SK-N-SH treated with all-trans-retinoic acid at 6 μM for 48 hours (cell line): ENCODE results near the gene ZNF423.

Experiments used
- ATAC-seq: fragments of 200-7000 bp; cut with Tn5 transposase; 3 replicates; pipeline ENCODE4 v1.9.1; 2020; ENCODE audit warnings: mild to moderate bottlenecking, moderate library complexity
- ARNTL ChIP-seq: fragments of 450-650 bp; formaldehyde crosslinking; IDR thresholded peaks from 2 replicates; pipeline ENCODE4 v1.5.0; 2020; ENCODE audit warnings: low read depth, mild to moderate bottlenecking, moderate library complexity, borderline replicate concordance
- BACH2 ChIP-seq: fragments of 250-450 bp; sonication (Bioruptor Pico); IDR thresholded peaks from 2 replicates; pipeline ENCODE4 v1.9.0; 2021; ENCODE audit warnings: mild to moderate bottlenecking, borderline replicate concordance
- CSDC2 ChIP-seq: fragments of 250-450 bp; sonication (Bioruptor Pico); IDR thresholded peaks from 2 replicates; pipeline ENCODE4 v1.5.0; 2020; ENCODE audit warnings: mild to moderate bottlenecking, moderate library complexity
- ESRRG ChIP-seq: fragments of 250-450 bp; sonication (Bioruptor Pico); IDR thresholded peaks from 2 replicates; pipeline ENCODE4 v1.6.1; 2021; ENCODE audit warnings: mild to moderate bottlenecking
- GLIS3 ChIP-seq: fragments of 250-450 bp; sonication (Bioruptor Pico); IDR thresholded peaks from 2 replicates; pipeline ENCODE4 v1.5.0; 2020; ENCODE audit warnings: mild to moderate bottlenecking, moderate library complexity
- ISL1 ChIP-seq: fragments of 250-450 bp; sonication (Bioruptor Pico); IDR thresholded peaks from 2 replicates; pipeline ENCODE4 v2.1.2; 2022; ENCODE audit warnings: mild to moderate bottlenecking, moderate library complexity
- OSR1 ChIP-seq: fragments of 250-450 bp; sonication (Bioruptor Pico); IDR thresholded peaks from 2 replicates; pipeline ENCODE4 v1.8.0; 2022; ENCODE audit warnings: moderate library complexity, mild to moderate bottlenecking, inconsistent platforms
- PPARA ChIP-seq: fragments of 250-450 bp; sonication (Bioruptor Pico); IDR thresholded peaks from 2 replicates; pipeline ENCODE4 v1.5.0; 2020; ENCODE audit warnings: mild to moderate bottlenecking, borderline replicate concordance
- RARB ChIP-seq: fragments of 250-450 bp; sonication (Bioruptor Pico); IDR thresholded peaks from 2 replicates; pipeline ENCODE4 v1.8.0; 2021; ENCODE audit warnings: mild to moderate bottlenecking, moderate library complexity
- SNAI2 ChIP-seq: fragments of 250-450 bp; sonication (Bioruptor Pico); IDR thresholded peaks from 2 replicates; pipeline ENCODE4 v1.5.0; 2020; ENCODE audit warnings: mild to moderate bottlenecking, moderate library complexity
- TCF4 ChIP-seq: fragments of 250-450 bp; sonication (Bioruptor Pico); IDR thresholded peaks from 2 replicates; pipeline ENCODE4 v1.8.0; 2021; ENCODE audit warnings: mild to moderate bottlenecking, moderate library complexity, borderline replicate concordance
- TOX ChIP-seq: fragments of 250-450 bp; sonication (Bioruptor Pico); IDR thresholded peaks from 2 replicates; pipeline ENCODE4 v1.8.0; 2021; ENCODE audit warnings: mild to moderate bottlenecking, moderate library complexity, borderline replicate concordance
- ZFP3 ChIP-seq: fragments of 250-450 bp; sonication (Bioruptor Pico); IDR thresholded peaks from 2 replicates; pipeline ENCODE4 v1.5.0; 2020; ENCODE audit warnings: mild to moderate bottlenecking, moderate library complexity
- ZNF565 ChIP-seq: fragments of 450-650 bp; formaldehyde crosslinking; conservative IDR thresholded peaks from 2 replicates; pipeline ENCODE4 v1.5.0; 2020; ENCODE audit warnings: low read depth, mild to moderate bottlenecking, moderate library complexity
- ZNF70 ChIP-seq: fragments of 450-650 bp; formaldehyde crosslinking; IDR thresholded peaks from 2 replicates; pipeline ENCODE4 v1.5.0; 2020; ENCODE audit warnings: mild to moderate bottlenecking, moderate library complexity
- ZNF8 ChIP-seq: fragments of 450-650 bp; formaldehyde crosslinking; IDR thresholded peaks from 2 replicates; pipeline ENCODE4 v1.5.0; 2020; ENCODE audit warnings: mild to moderate bottlenecking, moderate library complexity
- TF ChIP-seq, protein P1 (sequence below): fragments of 250-450 bp; sonication (Bioruptor Pico); IDR thresholded peaks from 2 replicates; pipeline ENCODE4 v1.8.0; 2020; ENCODE audit warnings: mild to moderate bottlenecking, moderate library complexity, borderline replicate concordance
- TF ChIP-seq, protein P2 (sequence below): fragments of 250-450 bp; sonication (Bioruptor Pico); IDR thresholded peaks from 2 replicates; pipeline ENCODE4 v1.8.0; 2021; ENCODE audit warnings: low read depth, mild to moderate bottlenecking, moderate library complexity, borderline replicate concordance
- TF ChIP-seq, protein P3 (sequence below): fragments of 250-450 bp; sonication (Bioruptor Pico); IDR thresholded peaks from 2 replicates; pipeline ENCODE4 v1.5.1; 2020; ENCODE audit warnings: low read depth, mild to moderate bottlenecking, moderate library complexity
- TF ChIP-seq, protein P4 (sequence below): fragments of 250-450 bp; sonication (Bioruptor Pico); IDR thresholded peaks from 2 replicates; pipeline ENCODE4 v1.5.0; 2020; ENCODE audit warnings: mild to moderate bottlenecking, moderate library complexity
- TF ChIP-seq, protein P5 (sequence below): fragments of 250-450 bp; sonication (Bioruptor Pico); IDR thresholded peaks from 2 replicates; pipeline ENCODE4 v1.5.1; 2021; ENCODE audit warnings: mild to moderate bottlenecking, moderate library complexity

ZNF423 gene

DNA sequence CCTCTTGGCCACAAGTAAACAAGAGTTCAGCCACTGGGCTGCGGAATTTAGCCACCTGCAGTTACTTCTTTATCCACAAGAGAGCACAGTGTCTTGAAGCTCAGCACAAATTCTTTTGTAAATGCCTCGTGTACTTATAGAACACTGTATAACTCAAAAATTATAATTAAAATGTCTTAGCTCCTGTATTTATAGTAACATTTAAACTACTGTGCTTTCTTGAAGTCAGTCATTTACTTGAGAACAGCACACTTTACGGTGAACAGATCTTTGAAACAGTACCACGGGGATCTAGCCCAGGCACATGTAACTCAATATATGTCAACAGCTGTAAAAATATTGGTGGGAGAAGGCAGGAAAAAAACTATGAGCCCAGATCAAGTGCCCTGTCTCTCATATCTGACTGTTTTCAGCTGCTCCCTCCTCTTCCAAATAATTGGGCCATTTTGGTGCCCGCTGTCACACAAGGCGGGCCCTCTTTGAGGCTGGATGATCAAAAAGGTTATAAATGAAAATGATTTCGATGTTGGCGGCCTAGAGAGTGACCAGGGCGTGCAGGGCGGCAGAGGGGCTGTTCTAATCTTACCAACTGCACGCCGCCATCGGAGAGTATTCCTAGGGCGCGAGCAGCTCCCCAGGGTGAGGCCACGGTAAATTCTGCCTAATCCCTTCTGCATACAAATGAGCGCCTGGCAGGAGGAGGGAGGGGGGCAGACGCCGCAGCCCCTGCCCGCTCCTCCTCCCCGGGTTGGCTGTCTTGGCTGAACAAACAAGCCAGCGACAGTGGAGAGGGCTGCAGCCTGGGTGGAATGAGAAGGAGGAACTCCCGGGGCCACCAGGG is 299.1 kb downstream of the ZNF423 start:
- TF ChIP-seq OSR1 (CRISPR knock-in tag) (no peak), CSDC2 (CRISPR knock-in tag) (no peak), ZFP3 (CRISPR knock-in tag) (no peak), GLIS3 (CRISPR knock-in tag) (no peak), ESRRG (CRISPR knock-in tag) (no peak), TCF4 (CRISPR knock-in tag) (no peak), PPARA (CRISPR knock-in tag) (no peak), ISL1 (no peak), SNAI2 (no peak), ZNF565 (CRISPR knock-in tag) (no peak), ZNF8 (CRISPR knock-in tag) (no peak), RARB (CRISPR knock-in tag) (no peak)
- TF ChIP-seq, protein P1, sequence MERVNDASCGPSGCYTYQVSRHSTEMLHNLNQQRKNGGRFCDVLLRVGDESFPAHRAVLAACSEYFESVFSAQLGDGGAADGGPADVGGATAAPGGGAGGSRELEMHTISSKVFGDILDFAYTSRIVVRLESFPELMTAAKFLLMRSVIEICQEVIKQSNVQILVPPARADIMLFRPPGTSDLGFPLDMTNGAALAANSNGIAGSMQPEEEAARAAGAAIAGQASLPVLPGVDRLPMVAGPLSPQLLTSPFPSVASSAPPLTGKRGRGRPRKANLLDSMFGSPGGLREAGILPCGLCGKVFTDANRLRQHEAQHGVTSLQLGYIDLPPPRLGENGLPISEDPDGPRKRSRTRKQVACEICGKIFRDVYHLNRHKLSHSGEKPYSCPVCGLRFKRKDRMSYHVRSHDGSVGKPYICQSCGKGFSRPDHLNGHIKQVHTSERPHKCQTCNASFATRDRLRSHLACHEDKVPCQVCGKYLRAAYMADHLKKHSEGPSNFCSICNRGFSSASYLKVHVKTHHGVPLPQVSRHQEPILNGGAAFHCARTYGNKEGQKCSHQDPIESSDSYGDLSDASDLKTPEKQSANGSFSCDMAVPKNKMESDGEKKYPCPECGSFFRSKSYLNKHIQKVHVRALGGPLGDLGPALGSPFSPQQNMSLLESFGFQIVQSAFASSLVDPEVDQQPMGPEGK (CRISPR knock-in tag), result no peak
- TF ChIP-seq, protein P2, sequence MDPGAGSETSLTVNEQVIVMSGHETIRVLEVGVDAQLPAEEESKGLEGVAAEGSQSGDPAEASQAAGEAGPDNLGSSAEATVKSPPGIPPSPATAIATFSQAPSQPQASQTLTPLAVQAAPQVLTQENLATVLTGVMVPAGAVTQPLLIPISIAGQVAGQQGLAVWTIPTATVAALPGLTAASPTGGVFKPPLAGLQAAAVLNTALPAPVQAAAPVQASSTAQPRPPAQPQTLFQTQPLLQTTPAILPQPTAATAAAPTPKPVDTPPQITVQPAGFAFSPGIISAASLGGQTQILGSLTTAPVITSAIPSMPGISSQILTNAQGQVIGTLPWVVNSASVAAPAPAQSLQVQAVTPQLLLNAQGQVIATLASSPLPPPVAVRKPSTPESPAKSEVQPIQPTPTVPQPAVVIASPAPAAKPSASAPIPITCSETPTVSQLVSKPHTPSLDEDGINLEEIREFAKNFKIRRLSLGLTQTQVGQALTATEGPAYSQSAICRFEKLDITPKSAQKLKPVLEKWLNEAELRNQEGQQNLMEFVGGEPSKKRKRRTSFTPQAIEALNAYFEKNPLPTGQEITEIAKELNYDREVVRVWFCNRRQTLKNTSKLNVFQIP (CRISPR knock-in tag), result no peak
- ATAC-seq, result no peak

DNA sequence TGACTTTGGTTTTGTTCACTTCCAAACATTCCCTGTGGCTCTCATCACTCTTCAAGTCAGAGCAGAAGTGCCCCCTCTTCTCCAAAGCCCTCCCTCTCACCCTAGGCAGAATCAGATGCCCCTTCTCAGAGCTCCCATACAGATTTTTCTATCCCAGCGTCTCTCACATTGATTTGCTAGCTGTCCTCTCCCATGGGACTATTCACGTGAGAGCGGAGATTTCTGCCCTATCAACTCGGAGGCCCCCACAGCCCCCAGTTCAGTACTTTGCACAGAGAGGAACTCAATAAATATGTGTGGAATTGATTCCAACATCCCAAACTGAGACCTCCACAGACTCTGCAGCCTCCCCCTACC is 299.7 kb downstream of the ZNF423 start:
- TF ChIP-seq ESRRG (CRISPR knock-in tag) (no peak), TCF4 (CRISPR knock-in tag) (no peak), CSDC2 (CRISPR knock-in tag) (no peak), RARB (CRISPR knock-in tag) (no peak)
- TF ChIP-seq, protein P2 (CRISPR knock-in tag), result no peak
- ATAC-seq, result no peak

DNA sequence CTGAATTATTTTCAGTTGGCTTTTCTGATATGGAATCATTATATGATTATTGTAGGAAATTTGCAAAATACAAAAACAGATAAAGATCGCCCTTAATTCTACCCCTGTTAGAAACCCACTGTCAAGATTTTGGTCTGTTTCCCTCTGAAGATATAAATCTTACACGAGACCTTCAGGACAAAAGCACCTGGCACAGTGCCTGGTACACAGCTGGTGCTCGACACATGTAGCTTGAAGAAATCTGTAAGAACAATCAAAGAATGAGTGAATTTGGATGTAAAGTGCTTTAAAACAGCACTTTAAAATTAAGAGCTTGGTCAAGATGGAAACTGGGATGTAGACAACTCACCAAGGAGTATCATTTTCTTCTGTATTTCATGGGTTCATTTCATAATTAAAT is 301.2 kb downstream of the ZNF423 start:
- no peak for ATAC-seq
- TF ChIP-seq ZFP3 (CRISPR knock-in tag) (no peak), ESRRG (CRISPR knock-in tag) (no peak), SNAI2 (no peak), CSDC2 (CRISPR knock-in tag) (no peak), TOX (no peak), ZNF565 (CRISPR knock-in tag) (no peak), RARB (CRISPR knock-in tag) (no peak), GLIS3 (CRISPR knock-in tag) (no peak), ZNF70 (CRISPR knock-in tag) (no peak), OSR1 (CRISPR knock-in tag) (no peak), ZNF8 (CRISPR knock-in tag) (no peak), ISL1 (no peak), BACH2 (CRISPR knock-in tag) (no peak), ARNTL (no peak)
- TF ChIP-seq, protein P3, sequence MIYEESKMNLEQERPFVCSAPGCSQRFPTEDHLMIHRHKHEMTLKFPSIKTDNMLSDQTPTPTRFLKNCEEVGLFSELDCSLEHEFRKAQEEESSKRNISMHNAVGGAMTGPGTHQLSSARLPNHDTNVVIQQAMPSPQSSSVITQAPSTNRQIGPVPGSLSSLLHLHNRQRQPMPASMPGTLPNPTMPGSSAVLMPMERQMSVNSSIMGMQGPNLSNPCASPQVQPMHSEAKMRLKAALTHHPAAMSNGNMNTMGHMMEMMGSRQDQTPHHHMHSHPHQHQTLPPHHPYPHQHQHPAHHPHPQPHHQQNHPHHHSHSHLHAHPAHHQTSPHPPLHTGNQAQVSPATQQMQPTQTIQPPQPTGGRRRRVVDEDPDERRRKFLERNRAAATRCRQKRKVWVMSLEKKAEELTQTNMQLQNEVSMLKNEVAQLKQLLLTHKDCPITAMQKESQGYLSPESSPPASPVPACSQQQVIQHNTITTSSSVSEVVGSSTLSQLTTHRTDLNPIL (CRISPR knock-in tag), result no peak
- TF ChIP-seq, protein P2 (CRISPR knock-in tag), result no peak
- TF ChIP-seq, protein P4, sequence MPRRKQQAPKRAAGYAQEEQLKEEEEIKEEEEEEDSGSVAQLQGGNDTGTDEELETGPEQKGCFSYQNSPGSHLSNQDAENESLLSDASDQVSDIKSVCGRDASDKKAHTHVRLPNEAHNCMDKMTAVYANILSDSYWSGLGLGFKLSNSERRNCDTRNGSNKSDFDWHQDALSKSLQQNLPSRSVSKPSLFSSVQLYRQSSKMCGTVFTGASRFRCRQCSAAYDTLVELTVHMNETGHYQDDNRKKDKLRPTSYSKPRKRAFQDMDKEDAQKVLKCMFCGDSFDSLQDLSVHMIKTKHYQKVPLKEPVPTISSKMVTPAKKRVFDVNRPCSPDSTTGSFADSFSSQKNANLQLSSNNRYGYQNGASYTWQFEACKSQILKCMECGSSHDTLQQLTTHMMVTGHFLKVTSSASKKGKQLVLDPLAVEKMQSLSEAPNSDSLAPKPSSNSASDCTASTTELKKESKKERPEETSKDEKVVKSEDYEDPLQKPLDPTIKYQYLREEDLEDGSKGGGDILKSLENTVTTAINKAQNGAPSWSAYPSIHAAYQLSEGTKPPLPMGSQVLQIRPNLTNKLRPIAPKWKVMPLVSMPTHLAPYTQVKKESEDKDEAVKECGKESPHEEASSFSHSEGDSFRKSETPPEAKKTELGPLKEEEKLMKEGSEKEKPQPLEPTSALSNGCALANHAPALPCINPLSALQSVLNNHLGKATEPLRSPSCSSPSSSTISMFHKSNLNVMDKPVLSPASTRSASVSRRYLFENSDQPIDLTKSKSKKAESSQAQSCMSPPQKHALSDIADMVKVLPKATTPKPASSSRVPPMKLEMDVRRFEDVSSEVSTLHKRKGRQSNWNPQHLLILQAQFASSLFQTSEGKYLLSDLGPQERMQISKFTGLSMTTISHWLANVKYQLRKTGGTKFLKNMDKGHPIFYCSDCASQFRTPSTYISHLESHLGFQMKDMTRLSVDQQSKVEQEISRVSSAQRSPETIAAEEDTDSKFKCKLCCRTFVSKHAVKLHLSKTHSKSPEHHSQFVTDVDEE (CRISPR knock-in tag), result no peak
- TF ChIP-seq, protein P5, sequence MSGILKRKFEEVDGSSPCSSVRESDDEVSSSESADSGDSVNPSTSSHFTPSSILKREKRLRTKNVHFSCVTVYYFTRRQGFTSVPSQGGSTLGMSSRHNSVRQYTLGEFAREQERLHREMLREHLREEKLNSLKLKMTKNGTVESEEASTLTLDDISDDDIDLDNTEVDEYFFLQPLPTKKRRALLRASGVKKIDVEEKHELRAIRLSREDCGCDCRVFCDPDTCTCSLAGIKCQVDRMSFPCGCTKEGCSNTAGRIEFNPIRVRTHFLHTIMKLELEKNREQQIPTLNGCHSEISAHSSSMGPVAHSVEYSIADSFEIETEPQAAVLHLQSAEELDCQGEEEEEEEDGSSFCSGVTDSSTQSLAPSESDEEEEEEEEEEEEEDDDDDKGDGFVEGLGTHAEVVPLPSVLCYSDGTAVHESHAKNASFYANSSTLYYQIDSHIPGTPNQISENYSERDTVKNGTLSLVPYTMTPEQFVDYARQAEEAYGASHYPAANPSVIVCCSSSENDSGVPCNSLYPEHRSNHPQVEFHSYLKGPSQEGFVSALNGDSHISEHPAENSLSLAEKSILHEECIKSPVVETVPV (CRISPR knock-in tag), result no peak
